ENCODE results near the gene PTPN3.

GRCh38 chr9:109512170-109512756, 14.2 kb upstream of the PTPN3 start:
- TF ChIP-seq, protein P1, sequence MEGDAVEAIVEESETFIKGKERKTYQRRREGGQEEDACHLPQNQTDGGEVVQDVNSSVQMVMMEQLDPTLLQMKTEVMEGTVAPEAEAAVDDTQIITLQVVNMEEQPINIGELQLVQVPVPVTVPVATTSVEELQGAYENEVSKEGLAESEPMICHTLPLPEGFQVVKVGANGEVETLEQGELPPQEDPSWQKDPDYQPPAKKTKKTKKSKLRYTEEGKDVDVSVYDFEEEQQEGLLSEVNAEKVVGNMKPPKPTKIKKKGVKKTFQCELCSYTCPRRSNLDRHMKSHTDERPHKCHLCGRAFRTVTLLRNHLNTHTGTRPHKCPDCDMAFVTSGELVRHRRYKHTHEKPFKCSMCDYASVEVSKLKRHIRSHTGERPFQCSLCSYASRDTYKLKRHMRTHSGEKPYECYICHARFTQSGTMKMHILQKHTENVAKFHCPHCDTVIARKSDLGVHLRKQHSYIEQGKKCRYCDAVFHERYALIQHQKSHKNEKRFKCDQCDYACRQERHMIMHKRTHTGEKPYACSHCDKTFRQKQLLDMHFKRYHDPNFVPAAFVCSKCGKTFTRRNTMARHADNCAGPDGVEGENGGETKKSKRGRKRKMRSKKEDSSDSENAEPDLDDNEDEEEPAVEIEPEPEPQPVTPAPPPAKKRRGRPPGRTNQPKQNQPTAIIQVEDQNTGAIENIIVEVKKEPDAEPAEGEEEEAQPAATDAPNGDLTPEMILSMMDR (conservative IDR thresholded peaks at IDR 0.05; ENCODE audit: low read length): no peak
- TF ChIP-seq EZH2phosphoT487 (IDR thresholded peaks at IDR 0.05; ENCODE audit: borderline replicate concordance, low read depth, low read length): no peak
